GM21390 (cell line): ENCODE results near the gene ARID5B.

Source experiments
- ATAC-seq: cut with Tn5 transposase; IDR thresholded peaks from one replicate; pipeline ENCODE4 v1.9.1; 2021; ENCODE audit not compliant: unreplicated experiment

The ARID5B gene

DNA sequence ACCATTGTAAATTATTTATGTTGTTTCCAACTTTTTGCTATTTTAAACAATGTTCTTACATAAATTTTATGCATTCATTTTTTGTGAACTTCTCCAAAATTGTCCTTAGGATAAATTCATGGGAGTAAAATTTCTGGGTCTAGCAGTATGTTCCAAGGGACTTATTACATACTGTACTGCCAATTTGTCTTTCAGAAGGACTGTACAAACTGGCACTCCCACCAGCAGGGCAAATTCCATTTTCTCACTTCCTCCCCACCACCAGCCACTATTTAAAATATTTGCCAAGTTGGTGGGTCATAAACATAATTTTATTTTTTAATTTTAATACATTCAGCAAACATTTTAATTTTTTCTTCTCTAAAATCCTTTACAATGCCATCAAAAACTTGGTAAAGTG is 13.7 kb upstream of the ARID5B start:
- ATAC-seq, result no peak

GRCh38 chr10:61888744-61889143 is 12.8 kb upstream of the ARID5B start:
- no peak for ATAC-seq

DNA sequence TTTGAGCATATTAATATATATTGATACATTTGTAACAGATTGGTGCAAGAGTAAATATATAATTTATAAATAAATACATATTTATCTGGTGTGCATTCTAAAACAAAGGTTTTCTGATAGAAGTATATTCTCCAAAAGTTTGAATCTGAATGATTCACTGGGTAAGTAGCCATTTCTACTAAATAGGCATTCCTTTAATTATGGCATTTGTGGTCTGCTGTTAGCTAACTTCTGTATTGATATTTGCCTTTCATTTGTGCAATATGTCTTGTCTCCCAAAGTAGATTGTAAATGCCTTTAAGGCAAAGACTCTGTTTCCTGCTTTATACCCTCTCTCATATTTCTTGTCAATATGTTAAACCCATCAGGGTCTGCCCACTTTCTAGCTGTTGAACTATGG is 11.1 kb upstream of the ARID5B start:
- ATAC-seq, result no peak

GRCh38 chr10:61890881-61891409 is 10.6 kb upstream of the ARID5B start:
- ATAC-seq, result no peak

GRCh38 chr10:61891906-61892585 is 9.5 kb upstream of the ARID5B start:
- no peak for ATAC-seq

- no peak for ATAC-seq
Observed at GRCh38 chr10:61892961-61893360, 8.5 kb upstream of the ARID5B start.

GRCh38 chr10:61894133-61894532 is 7.4 kb upstream of the ARID5B start:
- no peak for ATAC-seq

GRCh38 chr10:61895898-61896600 is 5.5 kb upstream of the ARID5B start:
- no peak for ATAC-seq

DNA sequence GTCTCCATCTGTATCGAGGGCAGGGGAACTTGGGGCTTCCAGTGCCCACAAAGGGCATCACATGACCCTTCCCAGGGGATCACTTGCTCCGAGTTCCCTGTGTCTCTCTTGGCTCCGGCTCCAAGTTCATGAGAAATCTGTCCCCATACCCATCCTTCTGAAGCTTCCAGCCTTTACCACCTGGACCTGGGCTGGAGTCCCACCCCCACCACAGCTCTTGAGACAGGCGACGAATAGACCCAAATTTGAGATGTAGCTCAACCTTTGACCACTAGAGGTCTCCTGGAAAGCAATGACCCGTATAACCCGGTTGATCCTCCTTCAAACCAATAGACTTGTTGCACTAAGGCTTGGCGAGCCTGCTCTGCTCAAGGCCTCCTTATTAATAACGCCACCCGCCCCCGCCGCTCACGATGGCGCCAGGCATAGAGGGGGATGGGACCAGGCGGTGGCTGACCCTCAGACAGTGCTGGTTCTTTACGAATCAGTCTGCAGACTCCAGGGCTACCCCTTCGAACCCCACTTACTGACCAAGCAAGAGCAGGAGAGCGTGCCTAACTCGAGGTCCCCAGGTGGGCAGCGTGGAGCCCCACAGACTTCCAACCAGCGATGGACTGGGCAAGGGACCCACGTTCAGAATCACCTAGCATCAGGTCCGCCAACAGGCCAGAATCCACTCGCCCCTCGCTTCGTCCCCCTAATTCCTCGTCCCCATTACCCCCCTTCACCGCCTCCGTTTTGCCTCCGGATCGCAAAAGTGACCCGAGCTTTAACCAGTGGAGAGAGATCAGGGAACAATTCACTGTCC is 4.4 kb upstream of the ARID5B start:
- peak; percentile 56 for ATAC-seq

- ATAC-seq, result no peak
Observed at GRCh38 chr10:61897671-61898434, 3.6 kb upstream of the ARID5B start.

- ATAC-seq, result no peak
Observed at GRCh38 chr10:61898435-61898778, 3.1 kb upstream of the ARID5B start.

DNA sequence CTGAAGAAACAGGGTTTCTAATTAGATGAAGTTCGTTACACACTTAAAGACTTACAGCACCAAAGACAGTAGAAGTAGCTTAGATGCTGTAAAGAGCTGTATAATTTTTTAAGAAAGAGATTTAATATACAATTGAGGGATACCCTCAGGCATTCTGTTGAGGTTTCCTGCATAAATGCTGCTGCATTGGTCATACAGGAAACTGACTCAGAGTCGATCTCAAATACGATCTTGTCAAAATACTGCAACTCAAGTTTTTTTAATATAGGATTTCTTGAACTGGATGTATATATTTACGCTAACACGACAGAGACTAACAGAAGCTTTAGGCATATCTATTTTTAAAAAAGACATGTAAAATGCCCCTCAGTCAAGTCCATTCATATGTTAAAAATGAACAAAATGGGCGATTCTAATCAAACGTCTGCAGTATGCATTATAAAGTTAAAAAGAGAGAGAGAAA is 2.4 kb upstream of the ARID5B start:
- no peak for ATAC-seq

DNA sequence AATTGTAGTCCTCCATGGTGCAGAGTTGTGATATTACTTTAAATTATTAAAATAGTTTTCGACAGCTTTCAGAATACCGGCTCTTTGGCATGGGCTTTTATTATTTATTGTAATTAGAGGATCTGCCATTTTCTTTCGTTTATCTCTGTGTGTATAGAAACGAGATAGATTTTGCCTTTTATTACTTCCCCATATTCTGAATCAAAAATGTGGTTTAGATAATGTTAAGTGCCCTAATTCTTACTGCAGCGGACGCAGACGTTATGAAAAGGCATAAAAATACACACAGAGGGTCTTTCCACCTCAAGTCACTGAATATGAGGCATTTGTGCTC is 1.9 kb upstream of the ARID5B start:
- ATAC-seq, result no peak

- ATAC-seq, result peak; percentile 40
Observed at GRCh38 chr10:61899997-61900828, 1.3 kb upstream of the ARID5B start.

DNA sequence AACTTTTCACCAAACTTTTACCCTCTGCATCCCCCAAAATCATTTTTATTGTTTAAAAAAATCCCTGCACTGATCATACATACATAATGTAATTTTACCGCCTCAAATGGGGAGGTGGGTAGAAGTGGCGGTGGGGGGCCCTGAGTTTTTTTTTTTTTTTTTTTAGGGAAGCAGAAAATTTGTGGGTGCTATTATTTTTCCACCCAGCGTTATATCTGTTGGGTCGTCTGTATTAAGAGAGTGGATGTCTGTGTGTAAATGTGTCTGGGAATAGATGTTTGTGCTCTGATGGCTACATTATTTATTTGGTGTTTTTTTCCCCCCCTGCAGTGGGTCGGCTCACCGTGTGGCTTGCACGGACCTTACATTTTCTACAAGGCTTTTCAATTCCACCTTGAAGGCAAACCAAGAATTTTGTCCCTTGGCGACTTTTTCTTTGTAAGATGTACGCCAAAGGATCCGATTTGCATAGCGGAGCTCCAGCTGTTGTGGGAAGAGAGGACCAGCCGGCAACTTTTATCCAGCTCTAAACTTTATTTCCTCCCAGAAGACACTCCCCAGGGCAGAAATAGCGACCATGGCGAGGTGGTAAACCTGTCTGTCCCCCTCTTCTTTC is 438 bp downstream of the ARID5B start:
- ATAC-seq, result no peak

DNA sequence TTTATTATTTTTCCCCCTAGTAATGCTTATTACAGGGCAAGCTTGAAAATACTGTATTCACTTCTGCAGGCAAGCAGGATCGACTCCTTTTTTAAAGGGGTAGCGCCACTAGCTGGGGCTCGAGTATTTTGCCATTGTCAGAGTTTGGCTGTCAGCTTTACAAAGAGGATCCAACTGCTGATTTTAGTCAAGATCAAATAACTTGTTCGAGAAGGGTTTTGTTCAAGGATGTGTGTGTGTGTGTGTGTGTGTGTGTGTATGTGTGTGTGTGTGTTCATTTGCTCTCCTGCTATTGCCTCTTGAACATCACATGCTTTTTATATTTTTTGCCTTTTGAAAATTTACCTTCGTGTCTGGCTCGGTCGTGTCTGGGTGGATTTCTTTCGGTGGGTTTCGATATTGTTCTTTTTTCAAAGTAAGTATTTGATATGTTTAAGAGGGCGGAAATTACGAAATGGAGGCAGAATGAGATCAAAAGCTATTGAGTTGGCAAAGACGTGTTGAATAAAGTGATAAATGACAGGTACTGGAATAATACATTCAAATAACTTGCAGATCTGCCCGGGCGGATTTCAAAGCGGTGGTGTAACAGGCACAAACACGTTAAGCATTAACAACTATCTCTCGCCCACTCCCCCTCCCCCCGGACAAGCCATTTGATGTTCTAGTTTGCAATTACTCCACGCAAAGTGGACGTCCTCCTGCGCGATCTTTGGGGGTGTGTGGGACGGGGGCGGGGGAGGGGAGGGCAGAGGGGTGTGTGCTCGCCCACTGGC is 1.1 kb downstream of the ARID5B start:
- ATAC-seq, result no peak

- ATAC-seq, result peak; percentile 40
Observed at GRCh38 chr10:61903221-61903927, 1.9 kb downstream of the ARID5B start.

GRCh38 chr10:61903928-61904344 is 2.4 kb downstream of the ARID5B start:
- ATAC-seq, result no peak
